H1 (cell line): ENCODE results near the gene TBX2. TPM values are rescaled to one million over a fixed set of nuclear protein-coding genes. Genes with fewer than 3 reads are reported as not detected.

Experiments used
- CBX8 ChIP-seq: fragments of 300-800, 300-1000 bp; sonication (generic); IDR thresholded peaks from 2 replicates; pipeline ENCODE4 v1.7.1; 2016; ENCODE audit warnings: low read depth, low read length, borderline replicate concordance
- CREB1 ChIP-seq: IDR thresholded peaks from 2 replicates; pipeline ENCODE4 v1.6.1; 2012; ENCODE audit warnings: inconsistent platforms
- CTBP2 ChIP-seq: IDR thresholded peaks from 2 replicates; pipeline ENCODE4 v1.7.0; 2011; ENCODE audit warnings: borderline replicate concordance, mild to moderate bottlenecking, moderate library complexity, mixed read lengths, low read length; ENCODE audit not compliant: insufficient read depth, insufficient read length
- EP300 ChIP-seq, 2 experiments: IDR thresholded peaks; 1 replicate in 1 of 2; 2 replicates in 1 of 2; pipeline ENCODE4 v1.6.1; 2011 to 2012; ENCODE audit warnings: low read depth in 2 of 2, low read length in 2 of 2, mild to moderate bottlenecking in 2 of 2, borderline replicate concordance in 1 of 2, inconsistent platforms in 1 of 2, moderate library complexity in 1 of 2
- MAFK ChIP-seq: IDR thresholded peaks from 2 replicates; pipeline ENCODE4 v1.6.1; 2012; ENCODE audit warnings: low read depth, mild to moderate bottlenecking, improper control_type of control experiment, low read length
- NRF1 ChIP-seq: IDR thresholded peaks from 2 replicates; pipeline ENCODE4 v1.6.1; 2011; ENCODE audit warnings: mild to moderate bottlenecking, low read depth, low read length, improper control_type of control experiment
- RNF2 ChIP-seq: fragments of 200-900, 300-1000 bp; sonication (generic); IDR thresholded peaks from 2 replicates; pipeline ENCODE4 v1.7.1; 2016; ENCODE audit warnings: borderline replicate concordance, low read depth, mild to moderate bottlenecking, antibody characterized with exemption, low read length; ENCODE audit not compliant: poor library complexity, severe bottlenecking; ENCODE audit errors: missing control alignments
- SIN3A ChIP-seq, 2 experiments: IDR thresholded peaks in 1 of 2; conservative IDR thresholded peaks in 1 of 2; 2 replicates each; pipeline ENCODE4 v1.6.1; 2011 to 2012; ENCODE audit warnings: low read length in 2 of 2, improper control_type of control experiment in 1 of 2, low read depth in 1 of 2, mild to moderate bottlenecking in 1 of 2
- SRF ChIP-seq: IDR thresholded peaks from 2 replicates; pipeline ENCODE4 v1.6.1; 2011; ENCODE audit warnings: mild to moderate bottlenecking, low read depth, low read length, moderate library complexity
- SUZ12 ChIP-seq: fragments of 200-600 bp; sonication (generic); IDR thresholded peaks from 2 replicates; pipeline ENCODE4 v1.6.1; 2012; ENCODE audit warnings: mild to moderate bottlenecking, inconsistent platforms, low read length, moderate library complexity, mixed read lengths
- TBP ChIP-seq: IDR thresholded peaks from 2 replicates; pipeline ENCODE4 v1.6.1; 2011; ENCODE audit warnings: low read depth, low read length, improper control_type of control experiment
- TCF12 ChIP-seq: IDR thresholded peaks from 2 replicates; pipeline ENCODE4 v1.6.1; 2011; ENCODE audit warnings: low read depth, mild to moderate bottlenecking, low read length
- polyA plus RNA-seq, 7 experiments: library from polyadenylated mRNA; depleted of rRNA in 3 of 7; stranded (reverse) in 5 of 7; unstranded in 2 of 7; fragments of >200 nt in 5 of 7; fragments of 200-250 nt in 2 of 7; gene quantifications; 1 replicate in 5 of 7; 2 replicates in 1 of 7; 4 replicates in 1 of 7; pipeline versions ENCODE4 v1.2.1 to v1.2.3, GENCODE V29; 2011 to 2013; ENCODE audit warnings: missing spikeins in 2 of 7, mixed read lengths in 2 of 7
- total RNA-seq: library from RNA; stranded (reverse); fragmentation: NEBNext Ultra II Directional; extraction: Animal tissue kit (Norgen Biotek cat#: 25700); gene quantifications from 2 replicates; pipeline ENCODE4 v1.2.1, GENCODE V29; 2021
- TF ChIP-seq, protein P1 (sequence below), 3 experiments: IDR thresholded peaks; 1 replicate in 2 of 3; 2 replicates in 1 of 3; pipeline versions ENCODE4 v1.5.1 to v1.6.1; 2011; ENCODE audit warnings: low read length in 3 of 3, mild to moderate bottlenecking in 3 of 3, inconsistent platforms in 2 of 3, low read depth in 1 of 3, moderate library complexity in 1 of 3; ENCODE audit not compliant: insufficient read depth in 1 of 3; ENCODE audit errors: control extremely low read depth in 1 of 3
- TF ChIP-seq, protein P2 (sequence below): IDR thresholded peaks from 2 replicates; pipeline ENCODE4 v1.6.1; 2012; ENCODE audit warnings: inconsistent platforms

Gene TBX2
- total and polyA plus RNA-seq, 2 of the 8 experiments (the other 6 are each of a cell fraction or from before 2014, with no cell fraction given) = not detected

DNA sequence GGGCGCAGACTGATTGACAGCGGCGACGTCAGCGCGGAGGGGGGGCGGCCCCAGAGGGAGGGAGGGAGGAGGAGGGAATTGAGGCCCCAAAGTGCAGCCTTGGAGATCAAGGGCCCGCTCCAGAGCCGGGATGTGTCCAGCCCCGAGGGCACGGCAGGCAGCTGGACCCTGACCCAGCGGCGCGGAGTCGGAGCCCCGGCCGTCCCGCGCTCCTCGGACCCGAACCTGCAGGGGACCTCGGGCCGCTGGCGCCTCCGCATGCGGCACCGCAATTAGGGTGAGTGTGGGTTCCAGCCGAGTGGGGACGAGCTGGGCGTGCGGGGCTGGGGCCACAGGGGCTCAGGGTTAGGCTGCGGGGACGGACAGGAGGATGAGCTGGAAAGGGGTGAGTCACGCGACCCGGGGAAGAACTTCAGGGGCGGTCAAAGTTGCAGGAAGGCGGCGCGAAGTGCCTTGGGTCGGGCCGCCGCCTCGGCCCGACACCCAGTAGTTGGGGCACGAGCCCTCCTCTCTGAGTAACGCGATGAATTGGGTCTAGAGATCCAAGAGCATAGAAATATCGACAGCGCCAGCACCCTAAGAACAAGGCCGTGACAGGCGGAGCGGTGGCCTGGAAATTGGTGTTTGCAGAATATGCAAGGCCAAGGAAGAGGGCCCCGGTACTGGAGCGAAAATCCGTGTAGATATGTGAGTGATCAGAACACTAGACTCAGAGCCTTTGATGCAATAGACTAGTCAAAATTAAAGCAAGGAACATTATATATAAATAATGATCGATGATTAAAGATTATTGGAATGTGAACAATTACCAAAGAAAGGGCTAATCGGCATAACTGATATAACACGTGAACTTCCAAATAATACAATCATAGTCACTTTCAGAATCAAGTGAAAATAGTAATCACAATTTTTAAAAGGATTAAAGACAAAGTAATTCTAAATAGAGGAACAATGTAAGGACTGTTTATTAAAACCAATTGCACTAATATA lies 53.0 kb downstream of the TBX2 start, which contains the start of gene TBX4 (continued):
- TF ChIP-seq SIN3A (conservative IDR thresholded peaks at IDR 0.05 in 1 of 2, IDR thresholded peaks at IDR 0.05 in 1 of 2; ENCODE audit: low read depth in 1 of 2, low read length in 2 of 2) (no peak), CREB1 (peak; percentile 89), NRF1 (no peak), EP300 (IDR thresholded peaks at IDR 0.05; ENCODE audit: borderline replicate concordance in 1 of 2, low read depth in 2 of 2, low read length in 2 of 2) (no peak), CTBP2 (peak; percentile 39), MAFK (no peak), RNF2 (peak; percentile 99), SRF (no peak), TCF12 (0 out of 2 replicates have a peak, but pooled peaks have one; percentile 23), SUZ12 (peak; percentile 98), CBX8 (peak; percentile 86; the same call in 1 of the 2 replicates), TBP (no peak)
- TF ChIP-seq, protein P1, sequence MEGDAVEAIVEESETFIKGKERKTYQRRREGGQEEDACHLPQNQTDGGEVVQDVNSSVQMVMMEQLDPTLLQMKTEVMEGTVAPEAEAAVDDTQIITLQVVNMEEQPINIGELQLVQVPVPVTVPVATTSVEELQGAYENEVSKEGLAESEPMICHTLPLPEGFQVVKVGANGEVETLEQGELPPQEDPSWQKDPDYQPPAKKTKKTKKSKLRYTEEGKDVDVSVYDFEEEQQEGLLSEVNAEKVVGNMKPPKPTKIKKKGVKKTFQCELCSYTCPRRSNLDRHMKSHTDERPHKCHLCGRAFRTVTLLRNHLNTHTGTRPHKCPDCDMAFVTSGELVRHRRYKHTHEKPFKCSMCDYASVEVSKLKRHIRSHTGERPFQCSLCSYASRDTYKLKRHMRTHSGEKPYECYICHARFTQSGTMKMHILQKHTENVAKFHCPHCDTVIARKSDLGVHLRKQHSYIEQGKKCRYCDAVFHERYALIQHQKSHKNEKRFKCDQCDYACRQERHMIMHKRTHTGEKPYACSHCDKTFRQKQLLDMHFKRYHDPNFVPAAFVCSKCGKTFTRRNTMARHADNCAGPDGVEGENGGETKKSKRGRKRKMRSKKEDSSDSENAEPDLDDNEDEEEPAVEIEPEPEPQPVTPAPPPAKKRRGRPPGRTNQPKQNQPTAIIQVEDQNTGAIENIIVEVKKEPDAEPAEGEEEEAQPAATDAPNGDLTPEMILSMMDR (IDR thresholded peaks at IDR 0.05; ENCODE audit: control extremely low read depth in 1 of 3, insufficient read depth in 1 of 3, low read depth in 1 of 3, low read length in 3 of 3) = no peak
- TF ChIP-seq, protein P2, sequence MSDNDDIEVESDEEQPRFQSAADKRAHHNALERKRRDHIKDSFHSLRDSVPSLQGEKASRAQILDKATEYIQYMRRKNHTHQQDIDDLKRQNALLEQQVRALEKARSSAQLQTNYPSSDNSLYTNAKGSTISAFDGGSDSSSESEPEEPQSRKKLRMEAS = peak; percentile 21; the same call in 1 of the 2 replicates
- TF ChIP-seq, all 59 proteins: peak for 9
